Tibial artery (tissue), 4 donors: Measurements from ENCODE around the gene DHX58.

Source experiments
- DNase-seq, 2 donors: peaks; one replicate each; pipeline ENCODE4 v3.0.0-alpha.2; 2019
- H3K27ac ChIP-seq, 2 donors: fragments of 200-600 bp; sonication (generic) in 1 of 2; 1 replicate in 1 of 2; 2 replicates in 1 of 2; pipeline ENCODE4 v1.5.1; 2018 to 2019; ENCODE audit warnings: mild to moderate bottlenecking in 1 of 2
- H3K27me3 ChIP-seq, 2 donors: fragments of 200-600 bp; sonication (generic) in 1 of 2; one replicate each; pipeline versions ENCODE4 v1.5.1 to v1.6.0; 2016 to 2019
- H3K36me3 ChIP-seq, 3 donors: fragments of 200-600 bp; sonication (generic) in 2 of 3; one replicate each; pipeline ENCODE4 v1.5.1; 2016 to 2019; ENCODE audit warnings: mild to moderate bottlenecking in 2 of 3
- H3K4me1 ChIP-seq, 4 donors: fragments of 200-600 bp; sonication (generic) in 2 of 4; 1 replicate in 3 of 4; 2 replicates in 1 of 4; pipeline ENCODE4 v1.5.1; 2016 to 2019
- H3K4me3 ChIP-seq, 2 donors: fragments of 200-600 bp; sonication (generic) in 1 of 2; 1 replicate in 1 of 2; 2 replicates in 1 of 2; pipeline ENCODE4 v1.5.1; 2018 to 2019; ENCODE audit warnings: mild to moderate bottlenecking in 2 of 2
- H3K9me3 ChIP-seq, 3 donors: fragments of 200-600 bp; sonication (generic) in 1 of 3; one replicate each; pipeline ENCODE4 v1.5.1; 2016 to 2019
- intact Hi-C: fragments of 100-400 bp; cut with DNase I; formaldehyde crosslinking; loops from one replicate; pipeline ENCODE4 v1.15.0; 2023; ENCODE audit warnings: low total_unique reads
- TF ChIP-seq, protein P1 (sequence below), 2 experiments: fragments of 200-600 bp in 1 of 2; fragments of 450-650 bp in 1 of 2; IDR thresholded peaks; one replicate each; pipeline ENCODE4 v1.5.1; 2017 to 2019; ENCODE audit warnings: antibody characterized with exemption in 2 of 2, mild to moderate bottlenecking in 1 of 2, moderate library complexity in 1 of 2

Gene DHX58

DNA sequence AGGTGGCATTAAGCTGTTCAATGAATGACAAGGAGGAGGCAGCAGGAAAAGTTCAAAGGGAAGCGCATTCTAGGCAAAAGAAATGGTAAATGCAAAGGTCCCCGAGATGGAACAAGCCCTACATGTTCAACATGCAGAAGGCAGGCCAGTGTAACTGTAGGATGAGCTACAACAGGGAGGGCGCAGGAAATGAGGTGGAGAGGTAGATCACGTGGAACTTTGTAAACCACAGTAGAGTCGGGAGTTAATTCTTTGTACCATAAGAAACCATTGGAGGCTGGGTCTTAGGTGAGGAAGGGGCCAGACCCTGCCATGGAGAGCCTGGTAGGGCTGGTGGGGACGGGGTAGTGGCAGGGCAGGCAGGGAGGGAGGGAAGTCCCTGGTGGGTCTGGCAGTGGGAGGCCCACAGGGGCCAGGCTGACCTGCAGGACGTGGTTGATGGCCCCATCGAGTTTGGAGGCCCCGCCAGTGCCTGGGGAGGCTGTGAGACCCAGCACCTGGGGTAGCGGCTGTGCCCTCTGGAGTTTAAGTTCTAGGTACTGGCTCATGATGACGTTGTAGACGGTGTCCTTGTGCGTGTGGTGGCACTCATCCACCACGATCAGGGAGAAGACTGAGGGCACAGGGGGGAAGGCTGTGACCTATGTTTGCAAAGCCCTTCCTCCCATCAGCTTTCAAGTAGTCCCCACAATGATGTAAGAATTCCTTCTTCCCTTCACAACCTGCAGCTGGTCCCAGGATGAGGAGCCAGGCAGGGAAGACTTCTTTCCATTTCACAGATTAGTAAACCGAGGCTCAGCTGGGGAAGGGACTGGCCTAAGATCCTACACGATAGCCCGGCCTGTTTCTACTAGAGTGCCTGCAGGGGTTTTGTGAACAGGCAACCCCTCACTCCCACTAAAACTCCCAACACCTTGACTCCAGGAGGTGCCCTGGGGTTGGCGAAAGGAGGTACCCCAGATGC is 1.9 kb downstream of the DHX58 start:
- no peak for DNase-seq
- TF ChIP-seq, protein P1, sequence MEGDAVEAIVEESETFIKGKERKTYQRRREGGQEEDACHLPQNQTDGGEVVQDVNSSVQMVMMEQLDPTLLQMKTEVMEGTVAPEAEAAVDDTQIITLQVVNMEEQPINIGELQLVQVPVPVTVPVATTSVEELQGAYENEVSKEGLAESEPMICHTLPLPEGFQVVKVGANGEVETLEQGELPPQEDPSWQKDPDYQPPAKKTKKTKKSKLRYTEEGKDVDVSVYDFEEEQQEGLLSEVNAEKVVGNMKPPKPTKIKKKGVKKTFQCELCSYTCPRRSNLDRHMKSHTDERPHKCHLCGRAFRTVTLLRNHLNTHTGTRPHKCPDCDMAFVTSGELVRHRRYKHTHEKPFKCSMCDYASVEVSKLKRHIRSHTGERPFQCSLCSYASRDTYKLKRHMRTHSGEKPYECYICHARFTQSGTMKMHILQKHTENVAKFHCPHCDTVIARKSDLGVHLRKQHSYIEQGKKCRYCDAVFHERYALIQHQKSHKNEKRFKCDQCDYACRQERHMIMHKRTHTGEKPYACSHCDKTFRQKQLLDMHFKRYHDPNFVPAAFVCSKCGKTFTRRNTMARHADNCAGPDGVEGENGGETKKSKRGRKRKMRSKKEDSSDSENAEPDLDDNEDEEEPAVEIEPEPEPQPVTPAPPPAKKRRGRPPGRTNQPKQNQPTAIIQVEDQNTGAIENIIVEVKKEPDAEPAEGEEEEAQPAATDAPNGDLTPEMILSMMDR (IDR thresholded peaks at IDR 0.05): no peak
- Histone ChIP-seq H3K27ac (peak overlapping the region in 1 of 2 donors; percentile 91), H3K4me3 (no peak overlapping the region), H3K27me3 (no peaks in the 10 kb centered on the region), H3K36me3 (peaks cover 9 to 35% (median 10%) of the 10 kb centered on the region in 3 donors), H3K4me1 (peaks cover 0 to 20% (median 12%) of the 10 kb centered on the region in 4 donors), H3K9me3 (no peaks in the 10 kb centered on the region)
- intact Hi-C loops: loop anchor here (10.0 kb wide), 1 partner anchor 146 kb away; the partner anchor contains the start of gene CNP

GRCh38 chr17:42109086-42109485 is 3.4 kb downstream of the DHX58 start:
- H3K27ac ChIP-seq: no peak overlapping the region
- intact Hi-C loops: no loop called here
- H3K9me3 ChIP-seq: no peaks in the 10 kb centered on the region
- no peaks in the 10 kb centered on the region for H3K27me3 ChIP-seq
- DNase-seq: no peak
- H3K36me3 ChIP-seq: peaks cover 10 to 47% (median 14%) of the 10 kb centered on the region in 3 donors
- peaks cover 0 to 20% (median 12%) of the 10 kb centered on the region in 4 donors for H3K4me1 ChIP-seq
- no peak overlapping the region for H3K4me3 ChIP-seq
- TF ChIP-seq, protein P1 (IDR thresholded peaks at IDR 0.05): no peak

GRCh38 chr17:42107597-42108576 is 4.6 kb downstream of the DHX58 start:
- Histone ChIP-seq H3K4me3 (no peak overlapping the region), H3K27ac (no peak overlapping the region), H3K9me3 (no peaks in the 10 kb centered on the region), H3K36me3 (peaks cover 10 to 57% (median 11%) of the 10 kb centered on the region in 3 donors), H3K27me3 (no peaks in the 10 kb centered on the region), H3K4me1 (peaks cover 0 to 14% (median 8%) of the 10 kb centered on the region in 4 donors)
- intact Hi-C loops: no loop called here
- TF ChIP-seq, protein P1 (IDR thresholded peaks at IDR 0.05): no peak
- DNase-seq: peak in 1 of 2 donors; percentile 46

- intact Hi-C loops: no loop called here
- Histone ChIP-seq H3K27me3 (no peaks in the 10 kb centered on the region), H3K4me3 (no peak overlapping the region), H3K36me3 (peaks cover 10 to 60% (median 11%) of the 10 kb centered on the region in 3 donors), H3K4me1 (peaks cover 0 to 11% (median 5%) of the 10 kb centered on the region in 4 donors), H3K9me3 (no peaks in the 10 kb centered on the region), H3K27ac (no peak overlapping the region)
- no peak for DNase-seq
- TF ChIP-seq, protein P1 (IDR thresholded peaks at IDR 0.05): no peak
Observed at GRCh38 chr17:42107124-42107523, 5.4 kb downstream of the DHX58 start.

- intact Hi-C loops: no loop called here
- H3K27ac ChIP-seq: no peak overlapping the region
- H3K4me3 ChIP-seq: no peak overlapping the region
- H3K27me3 ChIP-seq: no peaks in the 10 kb centered on the region
- DNase-seq: no peak
- H3K36me3 ChIP-seq: peaks cover 10 to 64% (median 11%) of the 10 kb centered on the region in 3 donors
- H3K4me1 ChIP-seq: peaks cover 0 to 7% (median under 1%) of the 10 kb centered on the region in 4 donors
- TF ChIP-seq, protein P1 (IDR thresholded peaks at IDR 0.05): no peak
- no peaks in the 10 kb centered on the region for H3K9me3 ChIP-seq
Observed at GRCh38 chr17:42106009-42106408, 6.5 kb downstream of the DHX58 start.
